HG03039 (cell line): ENCODE data around the gene RAVER2.

Source experiments
- ATAC-seq: cut with Tn5 transposase; IDR thresholded peaks from one replicate; pipeline ENCODE4 v1.9.1; 2021; ENCODE audit warnings: mild to moderate bottlenecking, moderate library complexity; ENCODE audit not compliant: unreplicated experiment

RAVER2 gene

DNA sequence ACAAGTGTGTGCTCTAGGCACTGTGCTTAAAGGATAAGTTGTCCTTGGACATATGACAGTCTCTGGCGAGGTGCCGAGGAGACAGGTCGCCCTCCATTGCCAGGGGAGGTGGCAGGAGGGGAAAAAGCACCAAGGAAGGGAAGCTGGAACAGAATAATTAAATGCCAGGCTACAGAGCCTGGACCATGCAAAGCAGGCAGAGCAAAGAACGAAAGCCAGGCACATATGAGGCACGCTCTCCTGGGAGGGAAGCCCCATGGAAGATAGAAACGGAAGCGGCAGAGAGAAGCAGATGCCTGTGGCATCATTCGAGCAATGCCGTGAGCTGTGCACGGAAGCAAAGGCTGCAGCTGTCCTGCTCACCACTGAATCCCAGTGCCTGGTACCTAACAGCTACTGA is 130.2 kb downstream of the RAVER2 start:
- ATAC-seq = no peak

DNA sequence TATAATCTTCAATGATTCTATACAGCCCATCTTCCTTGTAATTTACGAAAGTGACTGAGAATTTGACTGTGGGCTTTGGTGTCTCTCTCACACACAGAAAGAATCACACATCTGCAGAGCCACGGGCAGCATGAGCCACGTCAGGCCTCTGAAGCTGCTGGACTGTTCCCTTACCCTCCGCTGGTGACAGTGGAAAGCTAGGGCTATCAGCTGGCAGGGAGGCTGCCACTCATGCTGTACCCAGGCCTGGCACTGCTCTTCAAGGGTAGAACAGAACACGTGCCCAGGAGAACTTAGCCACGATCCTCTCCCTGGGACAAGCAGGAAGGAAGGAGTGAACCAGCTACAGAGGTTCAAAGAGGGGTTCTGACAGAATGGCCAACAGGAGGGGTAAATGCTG is 130.7 kb downstream of the RAVER2 start:
- ATAC-seq = no peak

DNA sequence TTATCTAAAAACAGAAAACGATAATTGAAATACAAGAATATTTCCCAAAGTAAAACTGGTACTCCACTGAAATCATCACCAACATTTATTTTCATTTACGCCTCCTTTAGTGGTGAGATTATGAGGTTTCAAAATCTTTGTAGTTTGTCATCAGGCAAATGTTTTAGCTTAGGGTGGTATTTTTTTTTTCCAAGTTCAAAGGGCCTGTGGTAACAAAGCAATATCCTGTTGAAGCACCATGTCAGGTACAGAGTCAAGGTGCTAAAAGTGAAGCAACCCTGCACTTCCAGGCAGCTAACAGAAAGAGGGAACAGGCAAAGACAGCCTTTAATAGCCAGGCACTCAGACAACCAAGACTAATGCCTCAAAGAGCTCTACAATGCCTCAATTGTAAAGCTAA is 132.3 kb downstream of the RAVER2 start:
- ATAC-seq = no peak

DNA sequence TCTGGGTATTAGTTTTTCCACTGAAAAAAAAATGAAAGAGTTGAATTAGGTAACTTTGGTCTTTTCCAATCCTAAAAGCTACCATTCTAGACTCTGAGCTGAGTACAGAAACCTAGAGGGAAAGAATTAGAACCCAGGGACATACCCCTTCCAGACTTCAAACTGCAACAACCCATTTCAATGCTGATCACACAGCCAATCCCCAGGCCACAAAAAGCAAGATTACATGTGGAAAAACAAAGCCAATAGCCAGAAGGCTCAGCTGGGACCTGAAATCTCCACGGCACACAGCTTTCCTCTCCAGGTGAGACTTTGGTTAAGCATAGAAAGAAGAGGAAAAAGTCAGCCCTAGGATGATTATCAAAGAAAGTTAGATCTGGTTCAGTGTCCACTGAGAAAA is 132.7 kb downstream of the RAVER2 start:
- ATAC-seq = no peak

DNA sequence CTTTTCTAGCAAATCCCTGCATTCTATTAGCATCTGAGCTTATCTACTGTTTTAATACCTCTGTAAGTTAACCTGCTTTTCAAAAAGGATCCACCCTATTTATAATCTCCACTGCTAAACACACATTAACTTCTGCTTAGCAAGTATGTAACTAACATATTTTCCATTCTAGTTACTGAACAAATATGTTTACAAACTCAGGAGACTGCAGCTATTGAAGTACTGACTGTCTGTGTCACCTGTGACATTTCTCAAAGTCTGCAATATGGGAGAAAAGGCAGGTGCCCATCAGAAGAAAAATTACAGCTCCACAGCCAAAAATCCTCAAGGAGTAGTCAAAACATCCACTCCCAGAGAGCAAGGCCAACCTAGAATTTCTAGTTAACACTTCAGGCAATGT is 133.2 kb downstream of the RAVER2 start:
- ATAC-seq = no peak

DNA sequence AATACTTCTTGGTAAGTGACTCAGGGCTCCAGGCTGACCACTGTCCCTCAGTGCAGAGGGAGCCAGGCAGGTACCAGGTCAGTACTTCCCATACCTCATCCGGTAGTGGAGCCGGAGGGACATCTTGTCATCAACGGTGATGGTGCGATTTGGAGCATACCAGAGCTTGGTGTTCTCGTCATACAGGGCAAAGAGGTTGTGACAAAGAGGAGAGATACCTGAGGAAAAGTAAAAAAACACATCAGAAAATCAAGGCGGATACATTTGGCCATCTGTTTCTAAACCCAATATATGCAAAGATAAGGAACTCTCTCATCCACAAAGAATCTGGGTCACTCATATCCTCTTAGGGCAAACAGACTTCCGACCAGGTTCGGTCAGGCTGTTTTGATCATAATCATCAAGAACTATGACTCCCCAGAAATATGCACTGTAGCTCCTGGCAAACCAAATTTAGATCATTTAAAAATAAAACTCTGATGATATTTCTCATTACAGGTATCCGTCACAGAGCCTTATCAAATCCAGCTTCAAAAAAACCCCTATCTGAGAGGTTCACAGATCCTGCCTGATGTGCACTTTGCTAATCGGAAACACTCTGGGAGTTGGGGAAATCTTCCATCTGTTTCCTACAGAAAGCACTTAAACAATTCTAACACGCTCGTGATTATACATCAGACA is 134.2 kb downstream of the RAVER2 start:
- no peak for ATAC-seq

DNA sequence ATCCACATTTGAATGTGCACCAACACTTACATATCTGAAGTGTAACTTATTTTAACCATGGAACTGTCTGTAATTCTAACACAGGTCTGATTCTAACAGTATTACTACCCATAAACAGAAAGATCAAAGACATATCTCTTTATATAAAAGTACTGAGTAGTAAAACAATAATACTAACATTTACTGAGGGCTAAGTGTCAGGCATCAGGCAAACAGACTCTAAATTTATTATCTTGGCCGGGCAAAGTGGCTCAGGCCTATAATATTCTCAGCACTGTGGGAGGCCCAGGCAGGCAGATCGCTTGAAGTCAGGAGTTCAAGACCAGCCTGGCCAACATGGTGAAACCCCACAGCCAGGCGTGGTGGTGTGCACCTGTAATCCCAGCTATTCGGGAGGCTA is 135.6 kb downstream of the RAVER2 start:
- ATAC-seq = no peak

DNA sequence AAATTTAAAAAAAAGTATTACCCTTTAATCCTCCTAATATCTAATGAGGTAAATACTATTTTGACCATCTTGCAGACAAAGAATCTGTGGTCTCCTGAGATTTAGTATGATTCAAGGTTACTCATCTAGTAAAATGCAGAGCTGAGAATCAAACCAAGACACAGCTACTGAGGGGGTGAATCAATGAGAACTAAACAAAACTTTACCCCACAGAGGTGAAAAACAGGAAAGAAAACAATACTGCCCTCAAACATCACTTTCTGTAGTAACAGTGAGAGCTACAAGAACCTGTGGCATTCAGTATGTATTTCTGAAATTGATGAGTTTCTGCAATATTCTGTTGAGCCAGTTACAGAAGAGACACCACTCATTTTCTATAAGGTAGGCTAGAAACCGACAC is 136.4 kb downstream of the RAVER2 start:
- no peak for ATAC-seq
